ENCODE data around the gene FHIT.

FHIT gene

GRCh38 chr3:60716573-60716972 lies 534.7 kb downstream of the FHIT start:
- no peak for DNase-seq (ENCODE audit: low read depth)
- no peak overlapping the region for H3K4me3 ChIP-seq (ENCODE audit: low read length)
- no peak for TF ChIP-seq CTCF (conservative IDR thresholded peaks at IDR 0.05; ENCODE audit: low read depth, low read length)

- peak; percentile 38 for DNase-seq (ENCODE audit: low read depth)
- no peak overlapping the region for H3K4me3 ChIP-seq (ENCODE audit: low read length)
- TF ChIP-seq CTCF (conservative IDR thresholded peaks at IDR 0.05; ENCODE audit: low read depth, low read length) = no peak
Observed at GRCh38 chr3:60708191-60708975, 542.9 kb downstream of the FHIT start.

GRCh38 chr3:60707452-60708020 lies 543.7 kb downstream of the FHIT start:
- no peak for TF ChIP-seq CTCF (conservative IDR thresholded peaks at IDR 0.05; ENCODE audit: low read depth, low read length)
- DNase-seq (ENCODE audit: low read depth) = no peak
- H3K4me3 ChIP-seq (ENCODE audit: low read length) = no peak overlapping the region

- H3K4me3 ChIP-seq (ENCODE audit: low read length) = no peak overlapping the region
- no peak for TF ChIP-seq CTCF (conservative IDR thresholded peaks at IDR 0.05; ENCODE audit: low read depth, low read length)
- no peak for DNase-seq (ENCODE audit: low read depth)
Observed at GRCh38 chr3:60703956-60704736, 547.1 kb downstream of the FHIT start.

- TF ChIP-seq CTCF (conservative IDR thresholded peaks at IDR 0.05; ENCODE audit: low read depth, low read length) = no peak
- H3K4me3 ChIP-seq (ENCODE audit: low read length) = no peak overlapping the region
- no peak for DNase-seq (ENCODE audit: low read depth)
Observed at GRCh38 chr3:60703008-60703407, 548.2 kb downstream of the FHIT start.

- TF ChIP-seq CTCF (conservative IDR thresholded peaks at IDR 0.05; ENCODE audit: low read depth, low read length) = no peak
- no peak overlapping the region for H3K4me3 ChIP-seq (ENCODE audit: low read length)
- DNase-seq (ENCODE audit: low read depth) = no peak
Observed at GRCh38 chr3:60698117-60698516, 553.1 kb downstream of the FHIT start.
